ENCODE results near the gene PNCK.

PNCK gene

DNA sequence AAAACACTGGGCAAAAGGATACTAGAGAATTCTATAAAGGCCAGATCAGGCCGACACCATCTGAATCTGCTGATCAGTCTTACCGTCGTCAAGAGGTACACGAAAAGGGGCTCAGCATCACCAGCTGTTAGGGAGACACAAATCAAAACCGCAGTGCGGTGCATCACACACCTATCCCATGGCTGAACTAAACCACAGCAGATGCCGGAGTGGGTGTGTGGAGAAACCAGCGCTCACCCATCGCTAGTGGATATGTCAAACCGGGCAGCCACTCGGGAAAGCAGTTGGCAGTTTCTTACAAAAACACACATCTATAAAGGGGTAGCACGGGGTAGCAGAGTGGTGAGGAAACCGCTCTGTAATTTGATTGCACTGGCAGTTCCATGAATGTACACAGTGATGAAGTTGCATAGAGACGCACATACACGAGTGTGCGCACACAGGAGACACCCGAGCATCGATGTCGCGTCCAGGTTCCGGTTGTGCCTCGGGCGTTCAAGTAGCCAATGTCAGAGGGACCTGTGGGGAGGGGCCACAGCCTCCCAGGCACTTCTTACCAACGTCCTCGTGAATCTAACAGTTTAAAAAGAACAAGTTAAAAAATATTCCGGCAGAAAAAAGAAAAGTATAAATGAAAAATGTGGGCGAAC lies 51.5 kb downstream of the PNCK start:
- TF ChIP-seq TCF4 (CRISPR knock-in tag; IDR thresholded peaks at IDR 0.05; ENCODE audit: borderline replicate concordance), result no peak
- TF ChIP-seq, protein P1, sequence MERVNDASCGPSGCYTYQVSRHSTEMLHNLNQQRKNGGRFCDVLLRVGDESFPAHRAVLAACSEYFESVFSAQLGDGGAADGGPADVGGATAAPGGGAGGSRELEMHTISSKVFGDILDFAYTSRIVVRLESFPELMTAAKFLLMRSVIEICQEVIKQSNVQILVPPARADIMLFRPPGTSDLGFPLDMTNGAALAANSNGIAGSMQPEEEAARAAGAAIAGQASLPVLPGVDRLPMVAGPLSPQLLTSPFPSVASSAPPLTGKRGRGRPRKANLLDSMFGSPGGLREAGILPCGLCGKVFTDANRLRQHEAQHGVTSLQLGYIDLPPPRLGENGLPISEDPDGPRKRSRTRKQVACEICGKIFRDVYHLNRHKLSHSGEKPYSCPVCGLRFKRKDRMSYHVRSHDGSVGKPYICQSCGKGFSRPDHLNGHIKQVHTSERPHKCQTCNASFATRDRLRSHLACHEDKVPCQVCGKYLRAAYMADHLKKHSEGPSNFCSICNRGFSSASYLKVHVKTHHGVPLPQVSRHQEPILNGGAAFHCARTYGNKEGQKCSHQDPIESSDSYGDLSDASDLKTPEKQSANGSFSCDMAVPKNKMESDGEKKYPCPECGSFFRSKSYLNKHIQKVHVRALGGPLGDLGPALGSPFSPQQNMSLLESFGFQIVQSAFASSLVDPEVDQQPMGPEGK (CRISPR knock-in tag; IDR thresholded peaks at IDR 0.05; ENCODE audit: borderline replicate concordance), result no peak
- TF ChIP-seq ARNTL (CRISPR knock-in tag; IDR thresholded peaks at IDR 0.05; ENCODE audit: borderline replicate concordance, low read depth), result no peak
- no peak for TF ChIP-seq BACH2 (CRISPR knock-in tag; IDR thresholded peaks at IDR 0.05; ENCODE audit: borderline replicate concordance)
- no peak for TF ChIP-seq ZFP30 (CRISPR knock-in tag; IDR thresholded peaks at IDR 0.05)
- no peak for TF ChIP-seq PPARA (CRISPR knock-in tag; IDR thresholded peaks at IDR 0.05; ENCODE audit: borderline replicate concordance)
- no peak for TF ChIP-seq ZNF8 (CRISPR knock-in tag; IDR thresholded peaks at IDR 0.05)
- TF ChIP-seq ZNF70 (CRISPR knock-in tag; IDR thresholded peaks at IDR 0.05), result no peak
- no peak for TF ChIP-seq CSDC2 (CRISPR knock-in tag; IDR thresholded peaks at IDR 0.05)
- no peak for TF ChIP-seq TOX (CRISPR knock-in tag; IDR thresholded peaks at IDR 0.05; ENCODE audit: borderline replicate concordance)
- TF ChIP-seq, protein P2, sequence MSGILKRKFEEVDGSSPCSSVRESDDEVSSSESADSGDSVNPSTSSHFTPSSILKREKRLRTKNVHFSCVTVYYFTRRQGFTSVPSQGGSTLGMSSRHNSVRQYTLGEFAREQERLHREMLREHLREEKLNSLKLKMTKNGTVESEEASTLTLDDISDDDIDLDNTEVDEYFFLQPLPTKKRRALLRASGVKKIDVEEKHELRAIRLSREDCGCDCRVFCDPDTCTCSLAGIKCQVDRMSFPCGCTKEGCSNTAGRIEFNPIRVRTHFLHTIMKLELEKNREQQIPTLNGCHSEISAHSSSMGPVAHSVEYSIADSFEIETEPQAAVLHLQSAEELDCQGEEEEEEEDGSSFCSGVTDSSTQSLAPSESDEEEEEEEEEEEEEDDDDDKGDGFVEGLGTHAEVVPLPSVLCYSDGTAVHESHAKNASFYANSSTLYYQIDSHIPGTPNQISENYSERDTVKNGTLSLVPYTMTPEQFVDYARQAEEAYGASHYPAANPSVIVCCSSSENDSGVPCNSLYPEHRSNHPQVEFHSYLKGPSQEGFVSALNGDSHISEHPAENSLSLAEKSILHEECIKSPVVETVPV (CRISPR knock-in tag; IDR thresholded peaks at IDR 0.05), result no peak
- TF ChIP-seq ESRRG (CRISPR knock-in tag; IDR thresholded peaks at IDR 0.05), result no peak
- TF ChIP-seq SNAI2 (CRISPR knock-in tag; IDR thresholded peaks at IDR 0.05), result no peak
- TF ChIP-seq, protein P3, sequence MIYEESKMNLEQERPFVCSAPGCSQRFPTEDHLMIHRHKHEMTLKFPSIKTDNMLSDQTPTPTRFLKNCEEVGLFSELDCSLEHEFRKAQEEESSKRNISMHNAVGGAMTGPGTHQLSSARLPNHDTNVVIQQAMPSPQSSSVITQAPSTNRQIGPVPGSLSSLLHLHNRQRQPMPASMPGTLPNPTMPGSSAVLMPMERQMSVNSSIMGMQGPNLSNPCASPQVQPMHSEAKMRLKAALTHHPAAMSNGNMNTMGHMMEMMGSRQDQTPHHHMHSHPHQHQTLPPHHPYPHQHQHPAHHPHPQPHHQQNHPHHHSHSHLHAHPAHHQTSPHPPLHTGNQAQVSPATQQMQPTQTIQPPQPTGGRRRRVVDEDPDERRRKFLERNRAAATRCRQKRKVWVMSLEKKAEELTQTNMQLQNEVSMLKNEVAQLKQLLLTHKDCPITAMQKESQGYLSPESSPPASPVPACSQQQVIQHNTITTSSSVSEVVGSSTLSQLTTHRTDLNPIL (CRISPR knock-in tag; IDR thresholded peaks at IDR 0.05; ENCODE audit: low read depth), result no peak
- no peak for TF ChIP-seq GLIS3 (CRISPR knock-in tag; IDR thresholded peaks at IDR 0.05)
- TF ChIP-seq, protein P4, sequence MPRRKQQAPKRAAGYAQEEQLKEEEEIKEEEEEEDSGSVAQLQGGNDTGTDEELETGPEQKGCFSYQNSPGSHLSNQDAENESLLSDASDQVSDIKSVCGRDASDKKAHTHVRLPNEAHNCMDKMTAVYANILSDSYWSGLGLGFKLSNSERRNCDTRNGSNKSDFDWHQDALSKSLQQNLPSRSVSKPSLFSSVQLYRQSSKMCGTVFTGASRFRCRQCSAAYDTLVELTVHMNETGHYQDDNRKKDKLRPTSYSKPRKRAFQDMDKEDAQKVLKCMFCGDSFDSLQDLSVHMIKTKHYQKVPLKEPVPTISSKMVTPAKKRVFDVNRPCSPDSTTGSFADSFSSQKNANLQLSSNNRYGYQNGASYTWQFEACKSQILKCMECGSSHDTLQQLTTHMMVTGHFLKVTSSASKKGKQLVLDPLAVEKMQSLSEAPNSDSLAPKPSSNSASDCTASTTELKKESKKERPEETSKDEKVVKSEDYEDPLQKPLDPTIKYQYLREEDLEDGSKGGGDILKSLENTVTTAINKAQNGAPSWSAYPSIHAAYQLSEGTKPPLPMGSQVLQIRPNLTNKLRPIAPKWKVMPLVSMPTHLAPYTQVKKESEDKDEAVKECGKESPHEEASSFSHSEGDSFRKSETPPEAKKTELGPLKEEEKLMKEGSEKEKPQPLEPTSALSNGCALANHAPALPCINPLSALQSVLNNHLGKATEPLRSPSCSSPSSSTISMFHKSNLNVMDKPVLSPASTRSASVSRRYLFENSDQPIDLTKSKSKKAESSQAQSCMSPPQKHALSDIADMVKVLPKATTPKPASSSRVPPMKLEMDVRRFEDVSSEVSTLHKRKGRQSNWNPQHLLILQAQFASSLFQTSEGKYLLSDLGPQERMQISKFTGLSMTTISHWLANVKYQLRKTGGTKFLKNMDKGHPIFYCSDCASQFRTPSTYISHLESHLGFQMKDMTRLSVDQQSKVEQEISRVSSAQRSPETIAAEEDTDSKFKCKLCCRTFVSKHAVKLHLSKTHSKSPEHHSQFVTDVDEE (CRISPR knock-in tag; IDR thresholded peaks at IDR 0.05), result no peak

DNA sequence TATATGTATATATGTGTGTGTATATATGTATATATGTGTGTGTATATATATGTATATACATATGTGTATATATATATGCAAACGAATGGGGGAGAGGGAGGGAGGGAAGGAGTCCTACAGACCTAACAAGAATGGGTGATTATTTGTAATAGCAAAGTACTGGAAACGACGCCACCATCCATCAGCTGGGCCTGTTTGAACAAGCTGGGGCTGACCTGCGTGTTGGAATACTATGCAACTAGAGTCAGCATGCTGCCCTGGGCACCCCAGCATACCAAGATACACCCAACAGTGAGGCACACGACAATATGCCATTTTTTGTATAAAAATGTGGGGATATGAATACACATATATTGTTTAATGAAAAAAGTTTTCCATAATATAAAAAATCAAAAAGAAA lies 53.0 kb downstream of the PNCK start:
- TF ChIP-seq PPARA (CRISPR knock-in tag; IDR thresholded peaks at IDR 0.05; ENCODE audit: borderline replicate concordance) (no peak), SNAI2 (CRISPR knock-in tag; IDR thresholded peaks at IDR 0.05) (no peak)
- TF ChIP-seq, protein P5, sequence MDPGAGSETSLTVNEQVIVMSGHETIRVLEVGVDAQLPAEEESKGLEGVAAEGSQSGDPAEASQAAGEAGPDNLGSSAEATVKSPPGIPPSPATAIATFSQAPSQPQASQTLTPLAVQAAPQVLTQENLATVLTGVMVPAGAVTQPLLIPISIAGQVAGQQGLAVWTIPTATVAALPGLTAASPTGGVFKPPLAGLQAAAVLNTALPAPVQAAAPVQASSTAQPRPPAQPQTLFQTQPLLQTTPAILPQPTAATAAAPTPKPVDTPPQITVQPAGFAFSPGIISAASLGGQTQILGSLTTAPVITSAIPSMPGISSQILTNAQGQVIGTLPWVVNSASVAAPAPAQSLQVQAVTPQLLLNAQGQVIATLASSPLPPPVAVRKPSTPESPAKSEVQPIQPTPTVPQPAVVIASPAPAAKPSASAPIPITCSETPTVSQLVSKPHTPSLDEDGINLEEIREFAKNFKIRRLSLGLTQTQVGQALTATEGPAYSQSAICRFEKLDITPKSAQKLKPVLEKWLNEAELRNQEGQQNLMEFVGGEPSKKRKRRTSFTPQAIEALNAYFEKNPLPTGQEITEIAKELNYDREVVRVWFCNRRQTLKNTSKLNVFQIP (CRISPR knock-in tag; IDR thresholded peaks at IDR 0.05; ENCODE audit: borderline replicate concordance, low read depth), result no peak
- ATAC-seq, result no peak

More for the DNA sequence above, 51.5 kb downstream of the PNCK start:
- no peak for ATAC-seq
